ENCODE measurements around the gene FARS2.

DNA sequence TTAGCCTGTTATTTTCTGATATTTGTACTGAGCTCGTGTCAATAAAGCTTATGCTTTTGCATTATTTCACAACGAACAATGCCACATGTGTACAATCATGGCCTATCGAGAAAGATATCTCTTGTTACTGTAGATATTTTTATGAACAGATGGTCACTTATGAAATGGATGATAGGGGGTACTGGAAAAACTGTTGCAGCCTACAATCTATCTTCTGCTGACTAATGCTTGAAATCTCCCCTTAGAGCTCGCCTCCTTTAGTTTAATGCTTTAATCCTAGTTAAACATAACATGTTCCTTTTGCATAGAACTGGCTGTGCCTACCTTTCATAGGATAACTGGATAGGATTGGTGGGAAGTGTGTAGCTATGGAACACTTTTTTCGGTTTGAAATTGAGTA lies 296.2 kb downstream of the FARS2 start:
- TF ChIP-seq TAF1 (IDR thresholded peaks at IDR 0.05; ENCODE audit: low read depth) (no peak), EP300 (conservative IDR thresholded peaks at IDR 0.05; ENCODE audit: poor library complexity, severe bottlenecking) (no peak), MXI1 (conservative IDR thresholded peaks at IDR 0.05; ENCODE audit: poor library complexity, severe bottlenecking) (no peak), RAD21 (conservative IDR thresholded peaks at IDR 0.05) (no peak), EZH2 (IDR thresholded peaks at IDR 0.05; ENCODE audit: borderline replicate concordance, insufficient read depth, low read length, poor library complexity, severe bottlenecking) (no peak)
- TF ChIP-seq, protein P1, sequence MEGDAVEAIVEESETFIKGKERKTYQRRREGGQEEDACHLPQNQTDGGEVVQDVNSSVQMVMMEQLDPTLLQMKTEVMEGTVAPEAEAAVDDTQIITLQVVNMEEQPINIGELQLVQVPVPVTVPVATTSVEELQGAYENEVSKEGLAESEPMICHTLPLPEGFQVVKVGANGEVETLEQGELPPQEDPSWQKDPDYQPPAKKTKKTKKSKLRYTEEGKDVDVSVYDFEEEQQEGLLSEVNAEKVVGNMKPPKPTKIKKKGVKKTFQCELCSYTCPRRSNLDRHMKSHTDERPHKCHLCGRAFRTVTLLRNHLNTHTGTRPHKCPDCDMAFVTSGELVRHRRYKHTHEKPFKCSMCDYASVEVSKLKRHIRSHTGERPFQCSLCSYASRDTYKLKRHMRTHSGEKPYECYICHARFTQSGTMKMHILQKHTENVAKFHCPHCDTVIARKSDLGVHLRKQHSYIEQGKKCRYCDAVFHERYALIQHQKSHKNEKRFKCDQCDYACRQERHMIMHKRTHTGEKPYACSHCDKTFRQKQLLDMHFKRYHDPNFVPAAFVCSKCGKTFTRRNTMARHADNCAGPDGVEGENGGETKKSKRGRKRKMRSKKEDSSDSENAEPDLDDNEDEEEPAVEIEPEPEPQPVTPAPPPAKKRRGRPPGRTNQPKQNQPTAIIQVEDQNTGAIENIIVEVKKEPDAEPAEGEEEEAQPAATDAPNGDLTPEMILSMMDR (IDR thresholded peaks at IDR 0.05; ENCODE audit: poor library complexity, severe bottlenecking), result no peak
